Activated T-cell treated with anti-CD3 and anti-CD28 coated beads, Interleukin-2, amount 50 U/mL, for 72 hours (primary cell): Measurements from ENCODE around the gene HCAR2. TPM values are rescaled to one million over a fixed set of nuclear protein-coding genes. Genes with fewer than 3 reads are reported as not detected.

Experiments
- total RNA-seq, 2 donors: library from RNA; stranded (reverse); gene quantifications; one replicate each; pipeline ENCODE4 v1.2.3, GENCODE V29; 2022

HCAR2 gene
- total RNA-seq, 2 donors from 2014 or later, result not detected

Other genes starting within 250 kb of the HCAR2 start
- 10 to 100 TPM; 50.7 to 53.9 TPM for gene ZCCHC8, start 202.4 kb downstream of the HCAR2 start, total RNA-seq
- 100 to 1,000 TPM in 1 of 2 donors, 10 to 100 TPM in 1; 98.0 to 108 TPM for gene RSRC2, start 176.4 kb downstream of the HCAR2 start, total RNA-seq
- 100 to 1,000 TPM; 154 to 186 TPM for gene KNTC1, start 176.1 kb downstream of the HCAR2 start, total RNA-seq
- not detected for gene HCAR3, start 13.5 kb upstream of the HCAR2 start, total RNA-seq
- gene HCAR1, start 27.5 kb upstream of the HCAR2 start, total RNA-seq, result under 1 TPM; 0.12 to 0.34 TPM
- 10 to 100 TPM; 63.6 to 72.2 TPM for gene DENR, start 49.5 kb upstream of the HCAR2 start, total RNA-seq
- 1 to 10 TPM in 1 of 2 donors, under 1 TPM in 1; 0.82 to 1.5 TPM for gene CCDC62, start 71.2 kb upstream of the HCAR2 start, total RNA-seq
- 10 to 100 TPM; 20.0 to 28.1 TPM for gene HIP1R, start 132.1 kb upstream of the HCAR2 start, total RNA-seq
- 10 to 100 TPM; 28.8 to 37.4 TPM for gene VPS37B, start 192.8 kb upstream of the HCAR2 start, total RNA-seq